GM20000 (cell line): ENCODE results near the gene SLC6A19.

Experiments used
- DNase-seq: peaks from one replicate; pipeline ENCODE4 v3.0.0; 2012; ENCODE audit warnings: low spot score
- TF ChIP-seq, protein P1 (sequence below): IDR thresholded peaks from 2 replicates; pipeline ENCODE4 v1.5.1; 2012; ENCODE audit warnings: mild to moderate bottlenecking, control low read depth; ENCODE audit errors: extremely low read depth, missing control alignments

Gene SLC6A19

DNA sequence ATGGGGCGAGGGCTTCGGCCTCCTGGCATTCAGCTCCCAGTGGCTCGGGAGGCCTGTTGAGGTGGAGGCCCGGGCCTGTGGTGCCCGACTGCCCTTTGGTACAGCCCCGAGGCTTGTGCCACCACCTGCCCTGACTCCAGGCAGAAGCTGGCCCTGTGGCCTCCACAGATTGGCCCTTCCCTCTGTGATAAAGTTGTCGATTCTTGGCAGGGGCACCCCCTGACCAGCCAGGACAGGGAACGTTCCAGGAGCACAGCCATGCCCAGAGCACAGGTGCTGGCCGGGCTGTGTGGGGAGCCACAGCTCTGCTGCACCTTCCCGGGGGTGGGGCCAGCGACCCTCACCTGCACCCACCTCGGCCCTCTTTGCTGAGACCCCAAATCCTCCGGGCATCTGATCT lies 56.4 kb downstream of the SLC6A19 start:
- TF ChIP-seq, protein P1, sequence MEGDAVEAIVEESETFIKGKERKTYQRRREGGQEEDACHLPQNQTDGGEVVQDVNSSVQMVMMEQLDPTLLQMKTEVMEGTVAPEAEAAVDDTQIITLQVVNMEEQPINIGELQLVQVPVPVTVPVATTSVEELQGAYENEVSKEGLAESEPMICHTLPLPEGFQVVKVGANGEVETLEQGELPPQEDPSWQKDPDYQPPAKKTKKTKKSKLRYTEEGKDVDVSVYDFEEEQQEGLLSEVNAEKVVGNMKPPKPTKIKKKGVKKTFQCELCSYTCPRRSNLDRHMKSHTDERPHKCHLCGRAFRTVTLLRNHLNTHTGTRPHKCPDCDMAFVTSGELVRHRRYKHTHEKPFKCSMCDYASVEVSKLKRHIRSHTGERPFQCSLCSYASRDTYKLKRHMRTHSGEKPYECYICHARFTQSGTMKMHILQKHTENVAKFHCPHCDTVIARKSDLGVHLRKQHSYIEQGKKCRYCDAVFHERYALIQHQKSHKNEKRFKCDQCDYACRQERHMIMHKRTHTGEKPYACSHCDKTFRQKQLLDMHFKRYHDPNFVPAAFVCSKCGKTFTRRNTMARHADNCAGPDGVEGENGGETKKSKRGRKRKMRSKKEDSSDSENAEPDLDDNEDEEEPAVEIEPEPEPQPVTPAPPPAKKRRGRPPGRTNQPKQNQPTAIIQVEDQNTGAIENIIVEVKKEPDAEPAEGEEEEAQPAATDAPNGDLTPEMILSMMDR = no peak
- DNase-seq = no peak

DNA sequence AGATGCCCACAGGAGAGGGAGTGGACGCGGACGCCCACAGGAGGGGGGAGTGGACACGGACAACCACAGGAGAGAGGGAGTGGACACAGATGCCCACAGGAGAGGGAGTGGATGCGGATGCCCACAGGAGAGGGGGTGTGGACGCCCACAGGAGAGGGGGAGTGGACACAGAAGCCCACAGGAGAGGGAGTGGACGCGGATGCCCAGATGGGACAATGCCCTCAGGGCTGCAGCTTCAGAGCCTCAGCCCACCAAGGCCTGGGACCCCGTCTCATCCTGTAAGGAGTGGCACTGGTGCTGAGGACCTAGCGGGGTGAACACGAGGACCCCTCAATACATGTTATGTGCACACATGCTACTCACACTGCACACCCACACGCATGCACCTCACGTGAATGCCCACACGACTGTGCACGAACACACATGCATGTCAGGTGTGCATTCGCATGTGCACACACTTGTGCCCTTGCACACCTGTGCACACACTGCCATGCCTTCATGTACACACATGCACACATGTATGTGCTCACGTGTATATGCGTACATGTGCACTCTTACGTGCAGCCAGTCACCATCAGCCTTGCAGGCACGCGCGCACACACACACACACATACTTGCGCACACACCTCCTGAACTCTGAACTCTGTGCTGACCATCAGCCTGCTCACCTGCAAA lies 58.5 kb downstream of the SLC6A19 start:
- TF ChIP-seq, protein P1 = no peak

DNA sequence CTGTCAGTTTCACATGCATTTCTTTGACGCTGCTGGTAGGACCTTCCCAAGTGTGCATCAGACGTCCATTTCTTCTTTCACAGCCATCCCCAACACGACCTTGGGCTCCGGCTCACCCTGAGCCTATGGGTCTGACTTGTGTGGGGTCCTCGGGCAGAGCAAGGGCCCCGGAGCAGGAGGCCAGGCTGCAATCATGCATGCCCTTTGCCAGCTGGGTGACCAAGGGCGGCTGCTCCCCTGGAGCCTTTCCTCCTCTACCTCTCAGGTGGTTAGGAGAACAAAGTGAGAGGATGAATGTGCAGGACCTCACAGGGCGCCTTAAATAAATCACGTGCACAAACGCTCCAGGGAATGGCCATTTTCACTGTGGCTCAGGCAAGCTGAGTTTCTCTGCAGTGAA lies 60.2 kb downstream of the SLC6A19 start:
- TF ChIP-seq, protein P1 = no peak
- DNase-seq = no peak

More for the DNA sequence above, 58.5 kb downstream of the SLC6A19 start:
- DNase-seq = no peak

DNA sequence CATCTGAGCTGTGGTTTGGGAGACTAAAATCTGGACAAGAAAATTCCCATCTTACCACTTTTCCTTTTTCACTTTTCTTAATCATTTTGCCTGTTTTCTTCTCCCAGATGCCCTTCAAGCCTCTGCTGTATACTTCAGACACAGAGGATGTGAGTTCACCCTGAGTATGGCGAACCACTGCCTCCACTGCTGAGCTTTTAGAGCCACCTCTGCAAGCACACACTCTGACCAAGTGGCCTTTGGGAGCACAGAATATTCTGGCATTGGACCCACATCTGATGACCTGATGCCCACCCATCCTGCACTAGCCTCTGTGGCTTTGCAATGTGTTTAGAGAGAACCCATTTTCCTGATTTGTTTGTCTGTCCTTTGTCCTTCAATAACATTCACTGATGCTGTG lies 61.0 kb downstream of the SLC6A19 start:
- TF ChIP-seq, protein P1 = no peak
- no peak for DNase-seq

DNA sequence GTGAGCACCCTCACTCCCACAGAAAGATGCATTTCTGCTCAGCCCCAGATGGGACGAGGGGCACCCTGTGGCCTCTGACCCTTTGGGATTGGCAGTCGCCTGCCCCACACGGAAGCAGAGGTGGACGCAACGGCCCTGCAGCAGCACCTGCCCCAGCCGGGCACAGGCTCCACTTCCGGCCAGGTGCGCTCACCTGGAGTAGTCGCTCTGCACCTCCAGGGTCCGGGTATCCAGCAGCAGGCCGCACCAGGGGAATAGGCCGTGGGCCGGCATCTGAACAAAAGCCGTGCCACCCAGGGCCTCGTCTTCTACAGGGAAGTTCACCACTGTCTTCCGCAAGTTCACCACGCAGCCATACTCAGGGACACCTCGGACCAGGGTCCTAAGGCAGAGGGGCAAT lies 62.8 kb downstream of the SLC6A19 start:
- TF ChIP-seq, protein P1 = no peak
- DNase-seq = no peak

DNA sequence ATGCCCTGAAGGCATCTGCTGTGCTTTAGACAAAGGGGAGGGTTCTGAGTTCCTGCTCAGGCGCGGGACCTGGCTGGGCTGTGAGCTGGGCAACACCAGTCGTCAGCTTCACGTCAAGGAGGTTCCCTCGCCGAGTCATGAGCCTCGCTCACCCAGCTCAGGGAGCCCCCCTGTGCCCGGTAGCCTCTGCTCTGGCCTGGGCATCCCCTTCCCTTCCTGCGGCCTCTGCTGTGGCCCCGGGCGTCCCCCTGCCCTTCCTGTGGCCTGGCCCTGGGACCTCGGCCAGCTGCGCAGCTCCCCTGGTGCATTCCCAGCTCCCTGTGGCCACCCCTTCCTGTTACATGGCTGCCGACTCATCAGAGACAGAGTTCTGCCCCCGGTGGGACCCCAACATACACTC lies 63.6 kb downstream of the SLC6A19 start:
- TF ChIP-seq, protein P1 = no peak

DNA sequence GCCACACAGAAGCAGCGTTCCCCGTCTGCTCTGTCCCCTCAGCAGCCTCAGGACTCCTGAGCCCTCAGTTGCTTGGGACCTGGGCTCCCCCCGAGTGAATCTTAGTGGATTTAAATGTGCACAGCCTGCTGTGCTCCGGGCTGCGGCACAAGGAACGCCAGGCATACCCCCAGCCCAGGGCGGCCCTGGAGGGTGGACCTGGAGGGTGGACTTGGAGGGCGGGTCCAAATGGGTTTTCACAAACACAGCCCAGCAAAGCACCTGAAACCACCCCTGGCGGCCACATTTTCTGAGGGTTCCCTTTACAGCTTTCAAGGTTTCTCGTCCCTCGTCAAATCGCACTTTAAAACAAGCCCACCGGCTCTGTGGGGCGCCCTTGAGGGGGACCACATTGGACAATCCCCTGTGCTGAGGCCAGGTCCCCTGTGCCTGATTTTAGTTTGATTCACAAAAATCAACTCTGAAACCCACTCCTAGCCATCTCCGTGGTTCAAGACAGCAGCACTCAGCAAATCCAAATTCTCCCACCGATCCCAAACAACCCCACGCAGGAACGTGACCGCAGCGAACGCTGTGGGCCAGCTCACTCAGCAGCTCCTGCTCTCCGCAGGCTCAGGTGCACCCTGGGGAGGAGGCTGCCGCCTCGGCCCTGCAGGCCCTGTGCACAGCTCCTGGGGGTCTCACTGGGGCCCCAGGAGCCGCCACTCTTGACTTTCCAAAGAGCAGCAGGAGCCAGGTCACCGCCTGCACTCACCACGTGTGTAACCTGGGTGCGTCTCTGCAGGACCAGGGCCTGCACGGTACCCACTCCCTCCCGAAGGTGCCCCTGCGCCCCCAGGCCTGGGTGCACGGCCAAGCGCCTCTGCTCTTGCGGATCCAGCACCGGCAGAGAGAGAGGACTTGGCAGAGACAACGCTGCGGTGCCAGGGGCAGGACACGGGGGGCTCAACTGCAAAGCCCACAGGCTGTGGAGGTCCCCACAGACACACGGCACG lies 64.4 kb downstream of the SLC6A19 start:
- DNase-seq = no peak
- TF ChIP-seq, protein P1 = no peak

More for the DNA sequence above, 63.6 kb downstream of the SLC6A19 start:
- no peak for DNase-seq
